Adrenal gland (tissue), 12 donors: ENCODE data around the gene MYMK. TPM values are rescaled to one million over a fixed set of nuclear protein-coding genes. Genes with fewer than 3 reads are reported as not detected.
A peak's percentile ranks its signal among the peaks of the same experiment; 100 is the strongest.

Experiments
- DNase-seq, 7 donors: peaks; one replicate each; pipeline ENCODE4 v3.0.0-alpha.2; 2019 to 2020
- H3K27ac ChIP-seq, 5 donors: fragments of 200-600 bp; sonication (generic) in 4 of 5; 1 replicate in 3 of 5; 2 replicates in 2 of 5; pipeline versions ENCODE4 v1.5.1 to v1.8.0; 2016 to 2020; ENCODE audit warnings: mild to moderate bottlenecking in 1 of 5
- H3K27me3 ChIP-seq: fragments of 200-600 bp; 2 replicates; pipeline ENCODE4 v1.8.0; 2021
- H3K36me3 ChIP-seq, 2 donors: fragments of 200-600 bp; replicated peaks in 1 of 2; 1 replicate in 1 of 2; 2 replicates in 1 of 2; pipeline versions ENCODE4 v1.5.1 to v1.8.0; 2018 to 2022
- H3K4me1 ChIP-seq, 2 donors: fragments of 200-600 bp; replicated peaks in 1 of 2; 1 replicate in 1 of 2; 2 replicates in 1 of 2; pipeline versions ENCODE4 v1.5.1 to v1.8.0; 2018 to 2021
- H3K4me3 ChIP-seq, 4 donors: fragments of 200-600 bp; sonication (generic) in 3 of 4; one replicate each; pipeline ENCODE4 v1.5.1; 2016 to 2018
- H3K9me3 ChIP-seq, 3 donors: fragments of 200-600 bp; sonication (generic) in 1 of 3; replicated peaks in 1 of 3; 1 replicate in 2 of 3; 2 replicates in 1 of 3; pipeline versions ENCODE4 v1.5.1 to v1.8.0; 2016 to 2021
- POLR2A ChIP-seq, 2 donors: fragments of 450-650 bp; IDR thresholded peaks; one replicate each; pipeline ENCODE4 v1.6.1; 2017; ENCODE audit warnings: antibody characterized with exemption in 2 of 2, mild to moderate bottlenecking in 2 of 2, moderate library complexity in 1 of 2
- WGBS, 4 donors: extraction: QIAGEN DNeasy Blood & Tissue Kit in 2 of 4; methylation state at CpG; one replicate each; pipeline versions ENCODE4 v1.1.5 to v1.1.7; 2013 to 2017; 5-methylcytosine and 5-hydroxymethylcytosine counted together
- intact Hi-C, 2 donors: fragments of 100-400 bp; cut with DNase I; formaldehyde crosslinking; loops; one replicate each; pipeline versions ENCODE4 v1.14.1 to v1.15.0; 2022 to 2023
- polyA plus RNA-seq, 3 donors: library from polyadenylated mRNA; stranded (reverse); fragments of 200-250 nt in 2 of 3; fragments of 350-450 nt in 1 of 3; fragmentation: Illumina TruSeq in 1 of 3; extraction: RNeasy Lipid Tissue Mini Kit (QIAGEN cat#74804) in 1 of 3; gene quantifications; one replicate each; pipeline ENCODE4 v1.2.3, GENCODE V29; 2013 to 2014
- total RNA-seq, 9 donors: library from RNA; depleted of rRNA in 4 of 9; stranded (reverse); fragments of >200 nt in 4 of 9; fragments of 120-200 nt in 1 of 9; fragmentation: NEBNext Ultra II Directional in 1 of 9; extraction: Animal tissue kit (Norgen Biotek cat#: 25700) in 1 of 9; gene quantifications; one replicate each; pipeline versions ENCODE4 v1.1.0 to v1.2.4, GENCODE V29; 2013 to 2023
- TF ChIP-seq, protein P1 (sequence below), 6 experiments: fragments of 450-650 bp in 4 of 6; fragments of 200-600 bp in 2 of 6; sonication (generic) in 1 of 6; IDR thresholded peaks; 1 replicate in 5 of 6; 2 replicates in 1 of 6; pipeline versions ENCODE4 v1.5.1 to v1.8.0; 2016 to 2021; ENCODE audit warnings: antibody characterized with exemption in 6 of 6, mild to moderate bottlenecking in 2 of 6, moderate library complexity in 1 of 6
- donor health status: healthy with polysubstance abuse.
- donor health status: Bipolar disorder and iron deficiency.
- donor health status: DM: yes; HTN: yes; CAD: no.
- donor health status: DM: no; HTN: no; CAD: no.
- donor health status: DM: no; HTN: no; CAD: no.
- donor health status: DM: yes; HTN: yes; CAD: no.

Gene MYMK
- total and polyA plus RNA-seq, 12 donors, result not detected

DNA sequence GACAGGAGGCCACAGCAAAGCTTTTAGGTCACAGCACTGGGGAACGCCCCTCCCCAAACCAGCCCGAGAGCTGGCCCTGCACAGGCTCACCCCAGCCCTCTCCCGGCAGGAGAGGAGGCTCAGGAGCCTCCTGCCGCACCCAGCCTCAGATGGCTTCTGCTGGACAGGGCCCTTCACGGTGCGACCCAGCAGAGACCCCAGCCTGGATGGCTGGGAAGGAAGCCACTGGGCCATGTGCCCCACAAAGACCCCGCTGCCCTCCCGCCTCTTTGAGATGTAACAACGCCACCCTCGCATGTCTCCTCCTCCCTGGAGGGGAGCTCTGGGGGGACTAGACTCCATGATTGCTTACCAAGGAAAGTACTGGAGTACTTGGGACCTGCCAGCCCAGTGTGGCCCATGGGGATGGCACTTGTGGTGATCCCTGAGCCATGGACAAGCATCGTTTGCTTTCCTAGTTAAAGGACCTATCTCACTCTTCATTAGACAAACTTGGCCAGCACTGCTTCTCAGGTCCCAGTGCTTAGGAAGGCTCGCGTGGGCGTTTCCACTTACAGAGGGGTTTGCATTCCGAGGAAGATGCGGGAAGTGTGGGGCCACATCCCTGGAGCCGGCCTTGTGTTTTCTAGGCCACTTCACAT, 9.0 kb downstream of the MYMK start:
- no peak for TF ChIP-seq POLR2A (IDR thresholded peaks at IDR 0.05)
- TF ChIP-seq, protein P1, sequence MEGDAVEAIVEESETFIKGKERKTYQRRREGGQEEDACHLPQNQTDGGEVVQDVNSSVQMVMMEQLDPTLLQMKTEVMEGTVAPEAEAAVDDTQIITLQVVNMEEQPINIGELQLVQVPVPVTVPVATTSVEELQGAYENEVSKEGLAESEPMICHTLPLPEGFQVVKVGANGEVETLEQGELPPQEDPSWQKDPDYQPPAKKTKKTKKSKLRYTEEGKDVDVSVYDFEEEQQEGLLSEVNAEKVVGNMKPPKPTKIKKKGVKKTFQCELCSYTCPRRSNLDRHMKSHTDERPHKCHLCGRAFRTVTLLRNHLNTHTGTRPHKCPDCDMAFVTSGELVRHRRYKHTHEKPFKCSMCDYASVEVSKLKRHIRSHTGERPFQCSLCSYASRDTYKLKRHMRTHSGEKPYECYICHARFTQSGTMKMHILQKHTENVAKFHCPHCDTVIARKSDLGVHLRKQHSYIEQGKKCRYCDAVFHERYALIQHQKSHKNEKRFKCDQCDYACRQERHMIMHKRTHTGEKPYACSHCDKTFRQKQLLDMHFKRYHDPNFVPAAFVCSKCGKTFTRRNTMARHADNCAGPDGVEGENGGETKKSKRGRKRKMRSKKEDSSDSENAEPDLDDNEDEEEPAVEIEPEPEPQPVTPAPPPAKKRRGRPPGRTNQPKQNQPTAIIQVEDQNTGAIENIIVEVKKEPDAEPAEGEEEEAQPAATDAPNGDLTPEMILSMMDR (IDR thresholded peaks at IDR 0.05), result no peak
- Histone ChIP-seq H3K4me1 (peaks cover 0 to 5% of the 10 kb centered on the region in 2 donors), H3K4me3 (no peak overlapping the region), H3K9me3 (no peaks in the 10 kb centered on the region), H3K36me3 (no peaks in the 10 kb centered on the region), H3K27ac (no peak overlapping the region), H3K27me3 (no peaks in the 10 kb centered on the region)
- WGBS, 4 donors, result 92 to 95% (median 92%) methylated on average over 9 to 17 of the region's 17 CpGs
- intact Hi-C loops, result no loop called here
- DNase-seq, result no peak

DNA sequence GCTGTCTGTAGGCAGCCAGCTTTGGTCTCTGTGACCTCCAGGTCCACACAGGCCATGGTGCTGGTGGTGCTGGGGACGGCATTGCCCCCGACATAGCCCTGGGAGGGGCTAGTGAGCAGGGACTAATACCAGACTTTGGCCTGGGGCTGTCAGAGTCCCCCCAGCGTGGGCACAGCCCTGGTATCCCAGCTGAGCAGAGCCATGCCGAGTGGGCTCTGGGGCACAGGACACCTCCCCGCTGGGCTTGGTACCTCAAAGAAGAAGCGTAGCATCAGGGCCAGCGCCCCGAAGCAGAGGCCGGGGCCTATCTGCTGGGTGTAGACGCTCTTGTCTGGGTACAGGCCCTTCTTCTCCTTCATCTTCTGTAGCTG, 9.5 kb downstream of the MYMK start:
- 93 to 95% methylated on average over 10 of the region's 10 CpGs; no CpG with 5 or more reads in 2 of the 4 donors for WGBS, 4 donors
- TF ChIP-seq, protein P1 (IDR thresholded peaks at IDR 0.05), result no peak

DNA sequence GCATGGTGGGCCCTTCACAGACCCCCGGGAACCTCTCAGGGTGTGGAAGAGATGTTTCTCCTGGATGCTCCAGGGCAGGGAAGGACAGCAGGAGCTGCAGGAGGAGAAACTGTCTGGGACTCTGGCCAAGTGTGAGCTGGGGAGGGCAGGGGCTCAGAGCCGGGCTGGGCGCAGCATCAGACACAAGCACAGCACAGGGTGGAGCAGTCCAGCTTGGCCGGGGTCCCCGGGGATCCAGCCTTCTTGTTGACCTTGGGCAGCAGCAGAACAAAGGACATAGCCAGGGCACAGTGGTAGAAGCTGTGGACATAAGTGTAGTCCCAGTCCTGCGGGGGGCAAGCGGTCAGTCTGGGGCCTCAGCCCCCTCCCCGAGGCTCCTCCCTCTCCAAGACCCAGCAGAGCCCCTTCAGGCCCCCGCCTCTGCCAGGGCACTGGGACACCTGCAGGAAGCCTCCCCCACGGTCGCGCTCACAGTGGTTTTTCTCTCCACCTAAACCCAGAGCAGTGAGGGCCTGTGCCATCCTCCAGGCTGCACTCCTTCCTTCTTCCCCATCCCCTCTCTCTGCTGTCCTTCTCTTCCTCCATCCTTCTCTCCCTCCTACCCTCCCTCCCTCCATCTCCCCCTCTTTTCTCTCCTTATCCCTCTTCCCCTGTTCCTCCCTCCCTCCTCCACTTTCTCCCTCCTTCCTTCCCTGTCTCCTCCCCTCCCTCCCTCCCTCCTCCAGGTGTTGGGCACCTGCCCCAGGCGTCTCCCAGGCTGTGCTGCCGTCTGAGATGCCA, 10.1 kb downstream of the MYMK start:
- TF ChIP-seq, protein P1 (IDR thresholded peaks at IDR 0.05), result no peak
- TF ChIP-seq POLR2A (IDR thresholded peaks at IDR 0.05), result no peak
- DNase-seq, result peak in 3 of 7 donors; percentile 42 to 63 (median 47)
- no peaks in the 10 kb centered on the region for H3K36me3 ChIP-seq
- peaks cover 0 to 7% of the 10 kb centered on the region in 2 donors for H3K4me1 ChIP-seq
- H3K27me3 ChIP-seq, result no peaks in the 10 kb centered on the region
- no peaks in the 10 kb centered on the region for H3K9me3 ChIP-seq
- 23 to 53% (median 40%) methylated on average over 8 to 14 of the region's 14 CpGs for WGBS, 4 donors
- no peak overlapping the region for H3K4me3 ChIP-seq
- H3K27ac ChIP-seq, result peak overlapping the region in 2 of 5 donors; percentile 47 to 52
- intact Hi-C loops, result no loop called here

More for the DNA sequence above, 9.5 kb downstream of the MYMK start:
- H3K36me3 ChIP-seq, result no peaks in the 10 kb centered on the region
- H3K27me3 ChIP-seq, result no peaks in the 10 kb centered on the region
- no peaks in the 10 kb centered on the region for H3K9me3 ChIP-seq
- intact Hi-C loops, result no loop called here
- H3K4me1 ChIP-seq, result peaks cover 0 to 5% of the 10 kb centered on the region in 2 donors
- H3K27ac ChIP-seq, result no peak overlapping the region
- no peak for DNase-seq
- H3K4me3 ChIP-seq, result no peak overlapping the region

DNA sequence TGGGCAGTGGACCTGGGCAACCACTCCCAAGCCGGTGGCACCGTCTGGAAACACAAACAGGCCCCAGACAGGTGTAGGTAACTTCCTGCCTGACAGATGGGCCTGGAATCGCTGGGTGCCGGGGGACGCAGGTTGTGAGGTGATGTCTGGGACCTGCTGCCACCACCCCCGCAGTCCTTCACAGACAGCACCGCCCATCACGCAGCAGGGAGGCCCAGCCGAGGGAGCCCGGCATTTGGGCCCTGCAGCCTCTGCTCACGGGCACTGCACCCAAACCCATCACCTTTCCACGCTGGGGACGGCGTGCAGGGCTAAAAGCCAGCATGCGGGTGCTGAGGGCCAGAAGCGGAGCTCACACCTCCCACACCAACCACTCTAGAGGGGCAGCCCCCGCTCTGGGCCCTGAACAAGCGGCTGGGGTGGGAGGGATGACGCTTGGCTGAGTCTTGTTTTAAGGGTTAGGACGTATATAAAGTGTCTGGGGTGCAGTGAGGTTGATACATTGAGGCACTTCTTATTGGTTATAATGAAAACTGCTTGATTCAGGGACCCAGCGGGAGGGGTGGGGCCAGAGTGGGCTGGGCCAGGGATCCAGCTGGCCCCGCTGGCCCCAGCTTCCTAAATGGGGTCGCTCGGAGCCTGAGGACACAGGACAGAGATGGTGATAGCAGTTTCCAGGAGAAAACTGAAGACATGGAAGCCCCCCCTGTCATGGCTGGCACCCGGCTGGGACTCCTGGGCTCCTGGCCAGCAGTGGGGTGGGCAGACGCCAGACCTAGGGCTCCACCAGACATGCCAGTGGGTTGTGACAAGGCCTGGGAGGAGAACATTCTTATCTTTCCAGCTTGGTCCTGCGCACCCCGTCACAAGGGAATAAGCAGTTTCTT, 11.3 kb downstream of the MYMK start:
- Histone ChIP-seq H3K4me1 (peaks cover 0 to 14% of the 10 kb centered on the region in 2 donors), H3K4me3 (no peak overlapping the region), H3K27ac (peak overlapping the region in 2 of 5 donors; percentile 10 to 49), H3K9me3 (no peaks in the 10 kb centered on the region), H3K27me3 (no peaks in the 10 kb centered on the region), H3K36me3 (no peaks in the 10 kb centered on the region)
- no peak for DNase-seq
- WGBS, 4 donors, result 71 to 82% (median 75%) methylated on average over 13 to 28 of the region's 28 CpGs
- TF ChIP-seq, protein P1 (IDR thresholded peaks at IDR 0.05), result no peak
- TF ChIP-seq POLR2A (IDR thresholded peaks at IDR 0.05), result no peak
- intact Hi-C loops, result no loop called here
